SU-DHL-6 (cell line): Measurements from ENCODE around the gene SALL1.

Experiments used
- EZH2phosphoT487 ChIP-seq: fragments of 200-600 bp; sonication (generic), shearing (Covaris generic); conservative IDR thresholded peaks from 2 replicates; pipeline ENCODE4 v1.6.1; 2018; ENCODE audit warnings: mild to moderate bottlenecking, antibody characterized with exemption, low read length, moderate library complexity, mixed read lengths
- TF ChIP-seq, protein P1 (sequence below): fragments of 200-600 bp; sonication (generic); IDR thresholded peaks from one replicate; pipeline ENCODE4 v1.5.1; 2017; ENCODE audit warnings: antibody characterized with exemption, mild to moderate bottlenecking, low read length, moderate library complexity; ENCODE audit not compliant: insufficient read depth, poor library complexity, severe bottlenecking

DNA sequence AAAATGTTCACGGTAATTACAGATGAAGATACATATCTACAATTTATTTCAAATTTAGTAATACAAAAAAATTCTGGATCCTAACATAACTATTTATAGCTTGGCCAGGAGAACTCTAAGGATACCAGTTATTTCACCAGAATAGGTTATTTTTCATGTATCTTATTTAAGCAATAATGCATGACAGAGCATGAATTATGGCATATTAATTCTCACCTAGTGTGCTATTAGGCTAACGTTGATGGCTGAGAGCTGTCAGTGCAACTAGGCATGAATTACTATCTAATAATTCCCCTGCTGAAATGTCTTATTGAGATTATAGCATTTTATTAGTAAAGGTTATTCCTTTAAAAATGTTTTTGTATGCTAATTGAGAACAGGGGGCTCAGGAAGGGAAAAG is 44.5 kb downstream of the SALL1 start:
- TF ChIP-seq, protein P1, sequence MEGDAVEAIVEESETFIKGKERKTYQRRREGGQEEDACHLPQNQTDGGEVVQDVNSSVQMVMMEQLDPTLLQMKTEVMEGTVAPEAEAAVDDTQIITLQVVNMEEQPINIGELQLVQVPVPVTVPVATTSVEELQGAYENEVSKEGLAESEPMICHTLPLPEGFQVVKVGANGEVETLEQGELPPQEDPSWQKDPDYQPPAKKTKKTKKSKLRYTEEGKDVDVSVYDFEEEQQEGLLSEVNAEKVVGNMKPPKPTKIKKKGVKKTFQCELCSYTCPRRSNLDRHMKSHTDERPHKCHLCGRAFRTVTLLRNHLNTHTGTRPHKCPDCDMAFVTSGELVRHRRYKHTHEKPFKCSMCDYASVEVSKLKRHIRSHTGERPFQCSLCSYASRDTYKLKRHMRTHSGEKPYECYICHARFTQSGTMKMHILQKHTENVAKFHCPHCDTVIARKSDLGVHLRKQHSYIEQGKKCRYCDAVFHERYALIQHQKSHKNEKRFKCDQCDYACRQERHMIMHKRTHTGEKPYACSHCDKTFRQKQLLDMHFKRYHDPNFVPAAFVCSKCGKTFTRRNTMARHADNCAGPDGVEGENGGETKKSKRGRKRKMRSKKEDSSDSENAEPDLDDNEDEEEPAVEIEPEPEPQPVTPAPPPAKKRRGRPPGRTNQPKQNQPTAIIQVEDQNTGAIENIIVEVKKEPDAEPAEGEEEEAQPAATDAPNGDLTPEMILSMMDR: no peak
- TF ChIP-seq EZH2phosphoT487: no peak
